Activated T-cell treated with anti-CD3 and anti-CD28 coated beads for 48 hours (primary cell): Measurements from ENCODE around the gene CREB5.

Source experiments
- DNase-seq: peaks from one replicate; pipeline ENCODE4 v3.0.0-alpha.2; 2020; ENCODE audit warnings: low read depth

The CREB5 gene

GRCh38 chr7:28855538-28856217 lies 443.4 kb downstream of the CREB5 start:
- DNase-seq = no peak

- DNase-seq = no peak
Observed at GRCh38 chr7:28856656-28857055, 444.3 kb downstream of the CREB5 start.

- no peak for DNase-seq
Observed at GRCh38 chr7:28858206-28858605, 445.9 kb downstream of the CREB5 start.

GRCh38 chr7:28858895-28859294 lies 446.6 kb downstream of the CREB5 start:
- no peak for DNase-seq

- DNase-seq = no peak
Observed at GRCh38 chr7:28861825-28862224, 449.5 kb downstream of the CREB5 start.

GRCh38 chr7:28862595-28863272 lies 450.4 kb downstream of the CREB5 start:
- DNase-seq = no peak

GRCh38 chr7:28865601-28866144 lies 453.4 kb downstream of the CREB5 start:
- DNase-seq = no peak

GRCh38 chr7:28868712-28869111 lies 456.4 kb downstream of the CREB5 start:
- no peak for DNase-seq

- no peak for DNase-seq
Observed at GRCh38 chr7:28871077-28871476, 458.8 kb downstream of the CREB5 start.

GRCh38 chr7:28871631-28872030 lies 459.3 kb downstream of the CREB5 start:
- DNase-seq = no peak

GRCh38 chr7:28872226-28872625 lies 459.9 kb downstream of the CREB5 start:
- DNase-seq = no peak

GRCh38 chr7:28873365-28873764 lies 461.0 kb downstream of the CREB5 start:
- DNase-seq = no peak

- no peak for DNase-seq
Observed at GRCh38 chr7:28874001-28874400, 461.7 kb downstream of the CREB5 start.
